Esophagus squamous epithelium (tissue), 5 donors: ENCODE data around the gene AK9. TPM values are rescaled to one million over a fixed set of nuclear protein-coding genes. Genes with fewer than 3 reads are reported as not detected.

Experiments
- DNase-seq: peaks from one replicate; lab custom pipeline; 2025; lab: John Stamatoyannopoulos, UW
- H3K27ac ChIP-seq, 4 donors: fragments of 200-600 bp; sonication (generic); one replicate each; pipeline ENCODE4 v1.5.1; 2016 to 2019; ENCODE audit warnings: mild to moderate bottlenecking in 1 of 4
- H3K27me3 ChIP-seq, 4 donors: fragments of 200-600 bp; sonication (generic); 1 replicate in 3 of 4; 2 replicates in 1 of 4; pipeline versions ENCODE4 v1.5.1 to v1.6.0; 2017 to 2021; ENCODE audit warnings: antibody characterized with exemption in 1 of 4
- H3K36me3 ChIP-seq, 3 donors: fragments of 200-600 bp; sonication (generic); one replicate each; pipeline ENCODE4 v1.5.1; 2016 to 2019
- H3K4me1 ChIP-seq, 3 donors: fragments of 200-600 bp; sonication (generic); one replicate each; pipeline ENCODE4 v1.5.1; 2017 to 2019
- H3K4me3 ChIP-seq, 4 donors: fragments of 200-600 bp; sonication (generic); 1 replicate in 3 of 4; 2 replicates in 1 of 4; pipeline ENCODE4 v1.5.1; 2016 to 2019; ENCODE audit warnings: mild to moderate bottlenecking in 2 of 4, moderate library complexity in 1 of 4
- H3K9me3 ChIP-seq, 3 donors: fragments of 200-600 bp; sonication (generic); one replicate each; pipeline ENCODE4 v1.5.1; 2016 to 2019
- POLR2A ChIP-seq, 4 donors: fragments of 450-650 bp; IDR thresholded peaks; one replicate each; pipeline ENCODE4 v1.6.1; 2017; ENCODE audit warnings: antibody characterized with exemption in 4 of 4, mild to moderate bottlenecking in 4 of 4, moderate library complexity in 3 of 4
- WGBS, 2 donors: methylation state at CpG; one replicate each; pipeline ENCODE4 v1.1.5; 2018; 5-methylcytosine and 5-hydroxymethylcytosine counted together
- intact Hi-C: fragments of 100-400 bp; cut with DNase I; formaldehyde crosslinking; loops from one replicate; pipeline ENCODE4 v1.15.0; 2022
- total RNA-seq, 4 donors: library from RNA; depleted of rRNA; stranded (reverse); fragments of >200 nt; gene quantifications; one replicate each; pipeline ENCODE4 v1.1.0, GENCODE V29; 2016
- TF ChIP-seq, protein P1 (sequence below), 6 experiments: fragments of 450-650 bp in 4 of 6; fragments of 200-600 bp in 2 of 6; sonication (generic) in 2 of 6; IDR thresholded peaks; one replicate each; pipeline ENCODE4 v1.5.1; 2016 to 2019; ENCODE audit warnings: antibody characterized with exemption in 6 of 6, mild to moderate bottlenecking in 4 of 6, moderate library complexity in 4 of 6
- donor health status: DM: yes; HTN: yes; CAD: no.

AK9 gene
- total RNA-seq, 4 donors from 2014 or later: 2.8 to 9.0 (median 3.2) TPM

DNA sequence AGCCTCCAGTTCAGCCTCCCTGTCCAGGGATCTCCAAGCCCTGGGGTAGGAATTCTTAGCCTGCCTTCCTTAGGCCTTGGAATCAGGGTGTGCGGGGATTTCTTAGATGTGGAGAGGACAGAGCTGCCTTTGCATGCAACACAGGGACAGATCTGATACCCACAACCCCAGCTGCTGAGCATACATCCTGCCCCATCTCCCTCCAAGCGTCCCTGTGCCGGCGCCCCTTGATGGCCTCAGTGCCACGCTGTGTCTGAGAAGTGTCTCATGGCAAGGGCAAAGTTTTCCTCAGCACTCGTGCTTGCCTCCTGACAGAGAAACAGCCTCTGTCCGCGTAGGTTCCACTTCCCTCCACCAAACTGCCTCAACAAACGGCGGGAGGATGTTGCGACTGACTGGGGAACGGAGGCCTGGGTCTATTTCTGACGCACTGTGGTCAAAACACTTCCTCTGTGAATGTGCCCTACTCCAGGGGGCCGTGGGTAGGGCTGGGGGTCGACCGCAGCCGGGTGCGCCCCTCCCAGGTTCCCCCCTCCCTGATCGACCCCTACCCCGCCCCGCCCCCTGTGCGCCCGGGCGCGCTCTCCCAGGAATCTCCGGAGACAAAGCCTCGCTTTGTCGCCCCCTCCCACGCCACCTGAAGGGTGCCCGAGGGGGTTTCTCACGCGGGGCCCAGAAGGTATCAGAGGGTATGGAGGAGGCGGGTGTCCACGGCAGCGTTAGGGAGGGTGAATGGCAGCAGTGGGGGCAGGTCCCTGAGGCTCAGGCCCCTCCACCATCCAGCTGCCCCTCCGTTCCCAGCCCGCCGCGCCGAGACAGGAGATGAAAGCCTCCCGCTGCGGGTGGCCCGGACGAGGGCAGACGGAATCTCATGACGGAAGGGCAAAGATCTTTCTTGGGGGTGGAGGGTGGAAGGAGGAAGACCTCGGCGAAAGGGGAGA, 236.2 kb downstream of the AK9 start:
- peak in 1 of 4 donors; percentile 61 for TF ChIP-seq POLR2A (IDR thresholded peaks at IDR 0.05)
- TF ChIP-seq, protein P1, sequence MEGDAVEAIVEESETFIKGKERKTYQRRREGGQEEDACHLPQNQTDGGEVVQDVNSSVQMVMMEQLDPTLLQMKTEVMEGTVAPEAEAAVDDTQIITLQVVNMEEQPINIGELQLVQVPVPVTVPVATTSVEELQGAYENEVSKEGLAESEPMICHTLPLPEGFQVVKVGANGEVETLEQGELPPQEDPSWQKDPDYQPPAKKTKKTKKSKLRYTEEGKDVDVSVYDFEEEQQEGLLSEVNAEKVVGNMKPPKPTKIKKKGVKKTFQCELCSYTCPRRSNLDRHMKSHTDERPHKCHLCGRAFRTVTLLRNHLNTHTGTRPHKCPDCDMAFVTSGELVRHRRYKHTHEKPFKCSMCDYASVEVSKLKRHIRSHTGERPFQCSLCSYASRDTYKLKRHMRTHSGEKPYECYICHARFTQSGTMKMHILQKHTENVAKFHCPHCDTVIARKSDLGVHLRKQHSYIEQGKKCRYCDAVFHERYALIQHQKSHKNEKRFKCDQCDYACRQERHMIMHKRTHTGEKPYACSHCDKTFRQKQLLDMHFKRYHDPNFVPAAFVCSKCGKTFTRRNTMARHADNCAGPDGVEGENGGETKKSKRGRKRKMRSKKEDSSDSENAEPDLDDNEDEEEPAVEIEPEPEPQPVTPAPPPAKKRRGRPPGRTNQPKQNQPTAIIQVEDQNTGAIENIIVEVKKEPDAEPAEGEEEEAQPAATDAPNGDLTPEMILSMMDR (IDR thresholded peaks at IDR 0.05): no peak
- peak; percentile 31 for DNase-seq
- Histone ChIP-seq H3K36me3 (peaks cover 0 to 10% (median 0%) of the 10 kb centered on the region in 3 donors), H3K4me3 (peak overlapping the region; percentile 44 to 93 (median 74)), H3K9me3 (no peaks in the 10 kb centered on the region), H3K27me3 (no peaks in the 10 kb centered on the region), H3K27ac (peak overlapping the region; percentile 72 to 92 (median 87)), H3K4me1 (peaks cover 31 to 67% (median 34%) of the 10 kb centered on the region in 3 donors)
- 0 to 4% methylated on average over 3 to 22 of the region's 48 CpGs for WGBS, 2 donors
- intact Hi-C loops: no loop called here

DNA sequence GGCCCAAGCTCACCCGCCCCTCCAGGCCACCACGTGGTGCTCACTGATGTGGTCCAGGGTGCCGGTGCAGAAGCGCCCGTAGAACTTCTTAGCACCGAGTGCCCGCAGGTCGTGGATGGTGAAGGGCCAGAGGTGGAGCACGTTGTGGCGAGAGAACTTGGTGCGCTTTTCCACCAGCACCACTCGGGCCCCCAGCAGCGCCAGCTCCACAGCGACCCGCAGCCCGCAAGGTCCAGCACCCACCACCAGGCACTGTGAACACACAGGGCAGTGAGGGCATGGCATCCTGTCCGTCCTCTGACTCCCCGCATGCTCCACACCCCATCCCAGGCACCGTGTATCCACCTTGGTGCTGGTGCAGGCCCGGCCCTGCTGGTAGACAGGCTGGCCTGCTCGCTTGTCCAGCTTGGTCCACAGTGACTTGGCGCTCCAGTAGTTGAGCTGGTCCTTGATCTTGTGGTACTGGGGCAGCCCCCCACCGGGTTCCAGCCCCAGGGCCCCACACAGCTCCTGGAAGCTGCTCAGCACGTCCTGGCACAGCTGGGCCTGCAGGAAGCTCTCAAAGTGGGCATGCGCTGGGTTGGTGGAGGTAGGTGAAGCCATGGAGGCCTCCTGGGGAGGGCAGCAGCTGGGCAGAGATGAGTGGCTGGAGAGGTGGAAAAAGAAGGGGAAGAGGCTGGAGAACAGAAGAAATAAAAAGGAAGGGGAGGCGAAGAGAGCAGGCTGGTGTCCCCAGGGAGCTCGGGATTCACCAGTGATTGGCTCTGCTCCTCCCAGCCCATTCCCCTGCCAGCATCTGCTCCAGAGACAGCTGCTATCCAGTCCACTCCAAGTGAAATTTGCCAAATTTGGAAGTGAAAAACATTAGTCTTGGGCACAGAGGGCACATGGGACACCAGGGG, 237.2 kb downstream of the AK9 start:
- intact Hi-C loops: no loop called here
- DNase-seq: no peak
- Histone ChIP-seq H3K9me3 (no peaks in the 10 kb centered on the region), H3K4me3 (peak overlapping the region in 3 of 4 donors; percentile 70 to 93 (median 78)), H3K27ac (peak overlapping the region; percentile 72 to 92 (median 87)), H3K36me3 (peaks cover 0 to 10% (median 0%) of the 10 kb centered on the region in 3 donors), H3K27me3 (no peaks in the 10 kb centered on the region), H3K4me1 (peaks cover 31 to 73% (median 34%) of the 10 kb centered on the region in 3 donors)
- 90 to 91% methylated on average over 17 to 24 of the region's 27 CpGs for WGBS, 2 donors
- TF ChIP-seq, protein P1 (IDR thresholded peaks at IDR 0.05): no peak
- TF ChIP-seq POLR2A (IDR thresholded peaks at IDR 0.05): no peak

DNA sequence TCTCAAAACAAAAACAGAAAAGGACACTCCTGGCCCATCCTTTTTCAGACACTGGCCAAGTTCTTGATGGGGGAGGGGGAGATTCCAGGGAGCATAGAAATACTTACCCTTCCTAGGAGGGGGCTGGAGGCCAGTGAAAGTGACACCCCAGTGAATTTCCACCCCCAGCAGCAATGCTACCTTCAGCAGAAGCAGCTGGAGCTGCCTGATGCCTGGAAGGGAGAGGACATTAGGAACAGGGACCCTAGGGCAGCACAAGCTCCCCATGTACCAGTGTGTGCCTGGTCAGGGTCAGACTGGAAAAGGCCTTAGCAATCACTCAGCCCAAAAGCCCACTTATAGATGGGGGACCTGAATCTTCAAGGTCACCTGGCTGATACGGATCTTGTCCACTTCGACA, 237.8 kb downstream of the AK9 start:
- no CpG with 5 or more reads among the region's 2 CpGs for WGBS, 2 donors
- intact Hi-C loops: no loop called here
- peaks cover 31 to 67% (median 34%) of the 10 kb centered on the region in 3 donors for H3K4me1 ChIP-seq
- H3K9me3 ChIP-seq: no peaks in the 10 kb centered on the region
- peaks cover 0 to 10% (median 0%) of the 10 kb centered on the region in 3 donors for H3K36me3 ChIP-seq
- peak overlapping the region in 1 of 4 donors; percentile 92 for H3K27ac ChIP-seq
- DNase-seq: no peak
- no peaks in the 10 kb centered on the region for H3K27me3 ChIP-seq
- no peak overlapping the region for H3K4me3 ChIP-seq
- no peak for TF ChIP-seq POLR2A (IDR thresholded peaks at IDR 0.05)
- TF ChIP-seq, protein P1 (IDR thresholded peaks at IDR 0.05): no peak

DNA sequence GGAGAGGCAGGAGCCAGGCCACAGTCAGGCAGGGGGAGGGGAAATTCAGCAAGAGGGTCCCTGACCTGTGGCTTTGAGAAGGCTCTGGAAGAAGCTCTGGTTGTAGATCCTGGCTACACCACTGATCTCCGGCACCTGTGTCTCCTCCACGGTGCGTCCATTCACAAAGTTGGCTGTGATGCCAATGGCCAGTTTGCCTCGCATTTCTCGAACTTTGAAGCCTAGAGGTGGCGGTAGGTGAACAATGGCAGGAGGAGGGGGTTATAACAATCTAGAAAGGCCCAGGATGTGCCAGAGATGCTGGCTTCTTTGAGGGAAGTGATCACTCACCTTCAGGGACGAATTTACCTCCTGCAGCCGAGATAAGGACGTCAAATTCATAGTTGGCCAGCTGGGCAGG, 238.8 kb downstream of the AK9 start:
- peaks cover 28 to 57% (median 31%) of the 10 kb centered on the region in 3 donors for H3K4me1 ChIP-seq
- peaks cover 0 to 10% (median 0%) of the 10 kb centered on the region in 3 donors for H3K36me3 ChIP-seq
- intact Hi-C loops: no loop called here
- 83 to 91% methylated on average over 5 to 9 of the region's 9 CpGs for WGBS, 2 donors
- no peak overlapping the region for H3K4me3 ChIP-seq
- no peak overlapping the region for H3K27ac ChIP-seq
- no peaks in the 10 kb centered on the region for H3K9me3 ChIP-seq
- no peak for DNase-seq
- TF ChIP-seq, protein P1 (IDR thresholded peaks at IDR 0.05): no peak
- no peak for TF ChIP-seq POLR2A (IDR thresholded peaks at IDR 0.05)
- H3K27me3 ChIP-seq: no peaks in the 10 kb centered on the region
